Inferior parietal cortex (tissue), 1 donor: ENCODE measurements around the gene MXRA8.
"Not testable (repeated sequence)": the region's sequence is repeated elsewhere in the genome, so short reads cannot be mapped to it uniquely, and the experiment has no call there.

Experiments used
- DNase-seq: peaks from one replicate; pipeline ENCODE4 v3.0.0-alpha.2; 2016; ENCODE audit errors: extremely low spot score

MXRA8 gene

GRCh38 chr1:1358433-1359271 lies at the start of gene MXRA8:
Gene MXRA8 (minus strand): TSS chr1:1358555. CDS start chr1:1358504, 51 bp downstream.
- no peak for DNase-seq

GRCh38 chr1:1407636-1408318 lies 49.4 kb upstream of the MXRA8 start:
- no peak for DNase-seq

GRCh38 chr1:1406821-1407635 lies 48.7 kb upstream of the MXRA8 start, which contains the start of gene MRPL20:
Gene MRPL20 (minus strand): TSS chr1:1407293. CDS start chr1:1407217, 76 bp downstream.
- peak; percentile 97 for DNase-seq

- DNase-seq: no peak
Observed at GRCh38 chr1:1406101-1406820, 47.9 kb upstream of the MXRA8 start.

GRCh38 chr1:1403653-1404052 lies 45.3 kb upstream of the MXRA8 start:
- DNase-seq: no peak

GRCh38 chr1:1402901-1403392 lies 44.6 kb upstream of the MXRA8 start:
- not testable (repeated sequence) for DNase-seq

- DNase-seq: no peak
Observed at GRCh38 chr1:1402072-1402900, 43.9 kb upstream of the MXRA8 start.

- DNase-seq: no peak
Observed at GRCh38 chr1:1401457-1402010, 43.2 kb upstream of the MXRA8 start.

GRCh38 chr1:1400576-1401456 lies 42.5 kb upstream of the MXRA8 start:
- no peak for DNase-seq

GRCh38 chr1:1399872-1400575 lies 41.7 kb upstream of the MXRA8 start:
- DNase-seq: no peak

- DNase-seq: peak; percentile 98
Observed at GRCh38 chr1:1399187-1399871, 41.0 kb upstream of the MXRA8 start, which contains the start of gene CCNL2. Gene CCNL2 (minus strand): TSS chr1:1399335. CDS start chr1:1399306, 29 bp downstream.

GRCh38 chr1:1398677-1399186 lies 40.4 kb upstream of the MXRA8 start:
- no peak for DNase-seq

- DNase-seq: no peak
Observed at GRCh38 chr1:1397839-1398523, 39.6 kb upstream of the MXRA8 start.

GRCh38 chr1:1395166-1395565 lies 36.8 kb upstream of the MXRA8 start:
- no peak for DNase-seq

GRCh38 chr1:1394116-1394515 lies 35.8 kb upstream of the MXRA8 start:
- no peak for DNase-seq

GRCh38 chr1:1393428-1393827 lies 35.1 kb upstream of the MXRA8 start:
- no peak for DNase-seq

GRCh38 chr1:1393014-1393413 lies 34.7 kb upstream of the MXRA8 start:
- no peak for DNase-seq
